Measurements from ENCODE around the gene C11orf42. TPM values are rescaled to one million over a fixed set of nuclear protein-coding genes. Genes with fewer than 3 reads are reported as not detected.

The C11orf42 gene
- total RNA-seq, 4 donors from 2014 or later: not detected

GRCh38 chr11:6209801-6210200 is 4.4 kb downstream of the C11orf42 start:
- TF ChIP-seq CTCF (IDR thresholded peaks at IDR 0.05) (no peak), POLR2A (IDR thresholded peaks at IDR 0.05) (no peak)
- DNase-seq: no peak
- Histone ChIP-seq H3K4me3 (no peak overlapping the region), H3K36me3 (peaks cover 0 to 83% (median 0%) of the 10 kb centered on the region in 3 donors), H3K27ac (no peak overlapping the region), H3K9me3 (no peaks in the 10 kb centered on the region), H3K27me3 (no peaks in the 10 kb centered on the region), H3K4me1 (no peaks in the 10 kb centered on the region)

GRCh38 chr11:6210274-6210955 is 5.1 kb downstream of the C11orf42 start:
- TF ChIP-seq CTCF (IDR thresholded peaks at IDR 0.05) (no peak), POLR2A (IDR thresholded peaks at IDR 0.05) (no peak)
- Histone ChIP-seq H3K27me3 (no peaks in the 10 kb centered on the region), H3K9me3 (no peaks in the 10 kb centered on the region), H3K27ac (no peak overlapping the region), H3K4me1 (no peaks in the 10 kb centered on the region), H3K36me3 (peaks cover 0 to 82% (median 0%) of the 10 kb centered on the region in 3 donors), H3K4me3 (no peak overlapping the region)
- DNase-seq: no peak

GRCh38 chr11:6214530-6214929 is 9.2 kb downstream of the C11orf42 start:
- H3K4me3 ChIP-seq: no peak overlapping the region
- no peaks in the 10 kb centered on the region for H3K4me1 ChIP-seq
- TF ChIP-seq CTCF (IDR thresholded peaks at IDR 0.05): no peak
- TF ChIP-seq POLR2A (IDR thresholded peaks at IDR 0.05): no peak
- peaks cover 0 to 96% (median 0%) of the 10 kb centered on the region in 3 donors for H3K36me3 ChIP-seq
- H3K27ac ChIP-seq: no peak overlapping the region
- H3K27me3 ChIP-seq: no peaks in the 10 kb centered on the region
- no peak for DNase-seq
- no peaks in the 10 kb centered on the region for H3K9me3 ChIP-seq

GRCh38 chr11:6216501-6216900 is 11.1 kb downstream of the C11orf42 start:
- no peak overlapping the region for H3K27ac ChIP-seq
- H3K9me3 ChIP-seq: no peaks in the 10 kb centered on the region
- H3K27me3 ChIP-seq: no peaks in the 10 kb centered on the region
- peaks cover 0 to 96% (median 0%) of the 10 kb centered on the region in 3 donors for H3K36me3 ChIP-seq
- TF ChIP-seq POLR2A (IDR thresholded peaks at IDR 0.05) (no peak), CTCF (IDR thresholded peaks at IDR 0.05) (no peak)
- H3K4me3 ChIP-seq: no peak overlapping the region
- no peak for DNase-seq
- no peaks in the 10 kb centered on the region for H3K4me1 ChIP-seq

GRCh38 chr11:6217722-6218121 is 12.4 kb downstream of the C11orf42 start:
- H3K4me3 ChIP-seq: no peak overlapping the region
- no peaks in the 10 kb centered on the region for H3K4me1 ChIP-seq
- no peak overlapping the region for H3K27ac ChIP-seq
- peaks cover 0 to 97% (median 0%) of the 10 kb centered on the region in 3 donors for H3K36me3 ChIP-seq
- DNase-seq: no peak
- H3K27me3 ChIP-seq: no peaks in the 10 kb centered on the region
- TF ChIP-seq CTCF (IDR thresholded peaks at IDR 0.05): no peak
- TF ChIP-seq POLR2A (IDR thresholded peaks at IDR 0.05): no peak
- H3K9me3 ChIP-seq: no peaks in the 10 kb centered on the region
